ENCODE measurements around the gene ALG1. TPM values are rescaled to one million over a fixed set of nuclear protein-coding genes. Genes with fewer than 3 reads are reported as not detected.

The ALG1 gene
- polyA plus RNA-seq, 1 donor (not counting 4 experiments of a cell fraction or from before 2014, with no cell fraction given) = 25.8 TPM

- no peak overlapping the region for H2AFZ ChIP-seq (ENCODE audit: control insufficient read depth, low read length)
- peaks cover 3% of the 10 kb centered on the region for H3K27me3 ChIP-seq (ENCODE audit: control insufficient read depth, extremely low read depth, insufficient read depth, low read length)
- H3K36me3 ChIP-seq (ENCODE audit: control insufficient read depth in 2 of 2, extremely low read depth in 1 of 2, insufficient read depth in 2 of 2, low read length in 2 of 2) = peaks cover 0 to 7% of the 10 kb centered on the region in 2 experiments
- H3K4me1 ChIP-seq (ENCODE audit: control insufficient read depth, extremely low read depth, insufficient read depth, low read length) = peaks cover 11% of the 10 kb centered on the region
- no peaks in the 10 kb centered on the region for H3K9me3 ChIP-seq (ENCODE audit: control insufficient read depth, low read depth, low read length)
- no peak overlapping the region for H3K9ac ChIP-seq (ENCODE audit: control insufficient read depth, extremely low read depth, insufficient read depth, low read length)
- no peak overlapping the region for H3K4me2 ChIP-seq (ENCODE audit: control insufficient read depth, extremely low read depth, insufficient read depth, low read depth, low read length)
- TF ChIP-seq, protein P1, sequence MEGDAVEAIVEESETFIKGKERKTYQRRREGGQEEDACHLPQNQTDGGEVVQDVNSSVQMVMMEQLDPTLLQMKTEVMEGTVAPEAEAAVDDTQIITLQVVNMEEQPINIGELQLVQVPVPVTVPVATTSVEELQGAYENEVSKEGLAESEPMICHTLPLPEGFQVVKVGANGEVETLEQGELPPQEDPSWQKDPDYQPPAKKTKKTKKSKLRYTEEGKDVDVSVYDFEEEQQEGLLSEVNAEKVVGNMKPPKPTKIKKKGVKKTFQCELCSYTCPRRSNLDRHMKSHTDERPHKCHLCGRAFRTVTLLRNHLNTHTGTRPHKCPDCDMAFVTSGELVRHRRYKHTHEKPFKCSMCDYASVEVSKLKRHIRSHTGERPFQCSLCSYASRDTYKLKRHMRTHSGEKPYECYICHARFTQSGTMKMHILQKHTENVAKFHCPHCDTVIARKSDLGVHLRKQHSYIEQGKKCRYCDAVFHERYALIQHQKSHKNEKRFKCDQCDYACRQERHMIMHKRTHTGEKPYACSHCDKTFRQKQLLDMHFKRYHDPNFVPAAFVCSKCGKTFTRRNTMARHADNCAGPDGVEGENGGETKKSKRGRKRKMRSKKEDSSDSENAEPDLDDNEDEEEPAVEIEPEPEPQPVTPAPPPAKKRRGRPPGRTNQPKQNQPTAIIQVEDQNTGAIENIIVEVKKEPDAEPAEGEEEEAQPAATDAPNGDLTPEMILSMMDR (optimal IDR thresholded peaks at IDR 0.05 in 1 of 3, IDR thresholded peaks at IDR 0.05 in 1 of 3, conservative IDR thresholded peaks at IDR 0.05 in 1 of 3; ENCODE audit: extremely low read depth in 1 of 3, insufficient read depth in 2 of 3, low read length in 3 of 3) = no peak
- TF ChIP-seq EZH2 (IDR thresholded peaks at IDR 0.05; ENCODE audit: low read length) = no peak
- no peaks in the 10 kb centered on the region for H3K9me1 ChIP-seq (ENCODE audit: control insufficient read depth, extremely low read depth, insufficient read depth, low read length)
- H3K79me2 ChIP-seq (ENCODE audit: control insufficient read depth, insufficient read depth, low read length) = peaks cover 12% of the 10 kb centered on the region
- H3K4me3 ChIP-seq (ENCODE audit: control insufficient read depth in 2 of 3, extremely low read depth in 1 of 3, insufficient read depth in 2 of 3, low read depth in 1 of 3, low read length in 3 of 3) = no peak overlapping the region
- no peak for FAIRE-seq
- no peak for DNase-seq (ENCODE audit: low read depth, low spot score)
- dilution Hi-C loops (cut with MboI; ENCODE audit: extremely low pct_ligation_motif_present, low sequenced_read_pairs) = no loop called here
- H3K27ac ChIP-seq (ENCODE audit: control insufficient read depth, insufficient read depth, low read length) = no peak overlapping the region
- no peaks in the 10 kb centered on the region for H4K20me1 ChIP-seq (ENCODE audit: control insufficient read depth, extremely low read depth, insufficient read depth, low read length)
These were observed 1.8 kb upstream of the ALG1 start for GRCh38 chr16:5069854-5070253.

DNA sequence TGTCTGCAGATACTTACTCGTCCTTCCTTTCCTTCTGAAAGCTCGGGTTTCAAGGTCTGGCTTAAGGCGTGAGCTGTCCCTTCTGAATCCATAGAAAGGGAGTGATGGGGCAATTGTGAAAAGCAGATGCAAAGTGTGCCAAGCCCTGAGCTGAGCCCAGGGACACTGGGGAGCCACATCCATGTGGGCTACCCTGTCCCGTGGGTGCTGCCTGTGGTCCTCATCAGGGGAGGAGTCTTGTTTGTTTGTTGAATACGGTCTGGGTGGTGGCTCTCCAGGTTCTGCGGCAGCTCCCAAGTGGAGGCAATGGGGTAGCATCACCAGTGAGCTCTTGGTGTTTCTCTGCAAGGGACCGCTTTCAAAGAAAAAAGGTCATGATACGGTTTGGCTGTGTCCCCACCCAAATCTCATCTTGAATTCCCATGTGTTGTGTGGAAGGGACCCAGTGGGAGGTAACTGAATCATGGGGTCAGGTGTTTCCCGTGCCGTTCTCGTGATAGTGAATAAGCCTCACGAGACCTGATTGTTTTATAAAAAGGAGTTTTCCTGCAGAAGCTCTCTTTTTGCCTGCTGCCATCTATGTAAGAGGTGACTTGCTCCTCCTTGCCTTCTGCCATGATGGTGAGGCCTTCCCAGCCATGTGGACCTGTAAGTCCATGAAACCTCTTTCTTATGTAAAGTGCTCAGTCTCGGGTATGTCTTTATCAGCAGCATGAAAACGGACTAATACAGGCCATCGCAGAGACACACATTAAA is 1.0 kb upstream of the ALG1 start:
- no peak overlapping the region for H3K27ac ChIP-seq (ENCODE audit: control insufficient read depth, insufficient read depth, low read length)
- H3K36me3 ChIP-seq (ENCODE audit: control insufficient read depth in 2 of 2, extremely low read depth in 1 of 2, insufficient read depth in 2 of 2, low read length in 2 of 2) = peaks cover 3 to 11% of the 10 kb centered on the region in 2 experiments
- H4K20me1 ChIP-seq (ENCODE audit: control insufficient read depth, extremely low read depth, insufficient read depth, low read length) = no peaks in the 10 kb centered on the region
- no peak overlapping the region for H3K4me3 ChIP-seq (ENCODE audit: control insufficient read depth in 2 of 3, extremely low read depth in 1 of 3, insufficient read depth in 2 of 3, low read depth in 1 of 3, low read length in 3 of 3)
- TF ChIP-seq EZH2 (IDR thresholded peaks at IDR 0.05; ENCODE audit: low read length) = no peak
- TF ChIP-seq, protein P1 (optimal IDR thresholded peaks at IDR 0.05 in 1 of 3, IDR thresholded peaks at IDR 0.05 in 1 of 3, conservative IDR thresholded peaks at IDR 0.05 in 1 of 3; ENCODE audit: extremely low read depth in 1 of 3, insufficient read depth in 2 of 3, low read length in 3 of 3) = no peak
- FAIRE-seq (no peak), DNase-seq (ENCODE audit: low read depth, low spot score) (no peak)
- H3K4me1 ChIP-seq (ENCODE audit: control insufficient read depth, extremely low read depth, insufficient read depth, low read length) = peaks cover 11% of the 10 kb centered on the region
- H3K79me2 ChIP-seq (ENCODE audit: control insufficient read depth, insufficient read depth, low read length) = peaks cover 12% of the 10 kb centered on the region
- H3K27me3 ChIP-seq (ENCODE audit: control insufficient read depth, extremely low read depth, insufficient read depth, low read length) = no peaks in the 10 kb centered on the region
- dilution Hi-C loops (cut with MboI; ENCODE audit: extremely low pct_ligation_motif_present, low sequenced_read_pairs) = no loop called here
- H2AFZ ChIP-seq (ENCODE audit: control insufficient read depth, low read length) = peak overlapping the region; percentile 28
- H3K4me2 ChIP-seq (ENCODE audit: control insufficient read depth, extremely low read depth, insufficient read depth, low read depth, low read length) = no peak overlapping the region
- H3K9me1 ChIP-seq (ENCODE audit: control insufficient read depth, extremely low read depth, insufficient read depth, low read length) = no peaks in the 10 kb centered on the region
- no peak overlapping the region for H3K9ac ChIP-seq (ENCODE audit: control insufficient read depth, extremely low read depth, insufficient read depth, low read length)
- H3K9me3 ChIP-seq (ENCODE audit: control insufficient read depth, low read depth, low read length) = no peaks in the 10 kb centered on the region

All from keratinocyte (primary cell).